HG02642 (cell line): ENCODE measurements around the gene REV1.
A peak's percentile ranks its signal among the peaks of the same experiment; 100 is the strongest.
"Not testable (repeated sequence)": the region's sequence is repeated elsewhere in the genome, so short reads cannot be mapped to it uniquely, and the experiment has no call there.

Experiments used
- ATAC-seq: cut with Tn5 transposase; IDR thresholded peaks from one replicate; pipeline ENCODE4 v1.9.1; 2021; ENCODE audit warnings: mild to moderate bottlenecking; ENCODE audit not compliant: unreplicated experiment, poor library complexity

REV1 gene

GRCh38 chr2:99489761-99490622, at the start of gene REV1:
Gene REV1 (minus strand): TSS chr2:99490017. CDS start chr2:99464975, 25,042 bp downstream.
- peak; percentile 85 for ATAC-seq

GRCh38 chr2:99537910-99538485, 48.2 kb upstream of the REV1 start:
- ATAC-seq = no peak

GRCh38 chr2:99524056-99524455, 34.2 kb upstream of the REV1 start:
- no peak for ATAC-seq

GRCh38 chr2:99522157-99522556, 32.3 kb upstream of the REV1 start:
- no peak for ATAC-seq

- ATAC-seq = no peak
Observed at GRCh38 chr2:99520813-99521212, 31.0 kb upstream of the REV1 start.

- ATAC-seq = no peak
Observed at GRCh38 chr2:99520195-99520594, 30.4 kb upstream of the REV1 start.

DNA sequence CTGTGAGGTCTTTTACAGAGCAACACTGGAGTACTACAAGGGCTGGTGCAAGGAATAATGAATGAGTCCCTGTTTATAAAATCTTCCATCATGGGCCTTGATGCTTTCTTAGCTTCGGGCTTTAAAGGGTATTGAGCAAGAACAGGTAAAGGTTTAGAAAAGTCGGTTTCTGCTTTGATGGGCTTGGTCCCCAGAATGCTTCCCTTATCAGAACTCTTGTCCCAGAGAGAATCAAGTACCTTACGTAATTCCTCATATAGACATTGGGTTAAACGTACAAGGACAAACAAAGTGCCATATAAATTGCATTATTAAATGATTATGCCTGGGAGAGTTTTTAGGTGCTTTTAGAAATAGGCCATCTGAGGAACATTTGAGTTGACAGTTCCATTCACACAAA, 24.5 kb upstream of the REV1 start:
- no peak for ATAC-seq

DNA sequence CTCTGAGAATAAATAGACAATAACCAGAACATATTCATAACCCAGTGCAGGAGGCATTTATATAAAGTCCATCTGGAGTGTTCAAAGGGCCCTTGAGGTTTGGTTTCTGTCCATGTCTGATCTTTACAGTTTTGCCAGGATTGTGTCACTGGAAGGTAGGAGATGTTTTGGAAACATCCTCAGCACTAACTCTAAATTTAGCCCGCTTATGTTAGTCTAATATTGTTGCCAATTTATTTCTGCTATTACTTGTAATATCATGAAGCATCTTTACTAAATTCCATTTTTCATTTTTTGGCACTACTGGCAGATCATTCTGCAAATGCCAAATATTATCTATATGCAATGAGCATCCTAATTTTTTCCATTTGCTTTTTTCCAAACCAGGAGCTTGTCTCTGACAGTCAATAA, 22.4 kb upstream of the REV1 start:
- ATAC-seq = no peak

- no peak for ATAC-seq
Observed at GRCh38 chr2:99509387-99509786, 19.6 kb upstream of the REV1 start.

GRCh38 chr2:99507937-99508818, 18.4 kb upstream of the REV1 start:
- no peak for ATAC-seq

- no peak for ATAC-seq
Observed at GRCh38 chr2:99504844-99505584, 15.2 kb upstream of the REV1 start.

GRCh38 chr2:99503662-99504416, 14.0 kb upstream of the REV1 start:
- ATAC-seq = not testable (repeated sequence)

- no peak for ATAC-seq
Observed at GRCh38 chr2:99496021-99496420, 6.2 kb upstream of the REV1 start.

GRCh38 chr2:99495115-99495860, 5.5 kb upstream of the REV1 start:
- no peak for ATAC-seq

DNA sequence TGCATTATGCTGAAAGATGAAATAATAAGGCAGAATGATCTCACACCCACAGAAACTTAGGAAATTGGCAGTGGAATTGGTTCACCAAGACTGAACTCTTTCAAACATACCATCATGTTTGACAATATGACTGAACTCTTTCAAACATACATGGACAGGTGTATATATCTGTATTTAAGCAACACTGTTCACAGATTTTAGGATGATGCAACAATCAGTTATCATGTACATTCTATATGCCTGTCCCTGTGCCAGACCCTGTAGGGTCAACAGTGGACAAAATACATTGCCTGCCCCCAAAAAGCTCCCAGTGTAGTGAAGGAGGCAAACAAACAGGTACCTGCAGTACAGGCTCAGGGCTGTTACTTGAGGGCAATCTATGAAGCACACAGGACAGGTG, 2.9 kb upstream of the REV1 start:
- no peak for ATAC-seq

GRCh38 chr2:99490623-99491461, 1.0 kb upstream of the REV1 start:
- no peak for ATAC-seq

DNA sequence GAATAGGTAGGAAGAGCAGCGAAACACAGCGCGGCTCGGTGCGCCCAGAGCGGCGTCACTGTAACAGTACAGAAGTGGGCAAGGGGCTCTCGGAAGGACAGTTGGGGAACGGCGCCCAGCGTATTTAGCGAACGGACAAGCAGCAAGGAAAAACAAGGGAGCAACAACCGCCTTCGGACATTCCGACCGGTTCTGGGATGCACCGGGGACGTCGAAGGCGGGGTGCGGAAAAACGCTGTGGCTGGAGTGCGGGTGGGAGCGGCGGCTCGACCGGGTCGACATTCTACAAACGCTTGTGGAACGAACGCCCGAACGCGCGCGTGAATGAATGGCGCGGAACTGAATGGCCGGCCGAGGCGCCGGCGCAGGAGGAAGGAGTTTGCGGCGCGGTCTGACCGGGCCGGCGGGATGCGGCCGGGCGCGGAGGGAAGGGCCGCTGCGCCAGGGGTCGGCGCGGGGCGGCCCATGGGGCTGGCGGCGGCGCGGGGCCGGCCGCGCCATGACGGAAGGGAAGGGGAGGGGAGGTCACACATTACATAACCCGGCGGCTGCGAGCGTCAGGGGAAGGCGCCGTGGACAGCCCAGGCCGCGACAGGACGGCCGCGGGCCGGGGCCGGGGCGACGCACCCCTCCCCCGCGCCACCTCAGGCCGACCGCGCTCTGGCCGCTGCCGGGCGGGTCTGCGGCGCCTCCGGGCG, 605 bp downstream of the REV1 start:
- peak; percentile 38 for ATAC-seq
